ENCODE data around the gene KLHL11.

KLHL11 gene

GRCh38 chr17:41810659-41811548 is 54.3 kb downstream of the KLHL11 start:
- DNase-seq (ENCODE audit: low spot score): no peak

- DNase-seq (ENCODE audit: low spot score): no peak
Observed at GRCh38 chr17:41806685-41807445, 58.4 kb downstream of the KLHL11 start.

Measured in NAMALWA (cell line).